GM23338 (cell line): Measurements from ENCODE around the gene SSTR3. TPM values are rescaled to one million over a fixed set of nuclear protein-coding genes. Genes with fewer than 3 reads are reported as not detected.

Experiments used
- ATAC-seq: fragments of 200-7000 bp; cut with Tn5 transposase; 3 replicates; pipeline ENCODE4 v1.9.1; 2020
- DNase-seq: peaks from one replicate; pipeline ENCODE4 v3.0.0-alpha.2; 2015; ENCODE audit warnings: low spot score
- H2AFZ ChIP-seq: fragments of 200-600 bp; sonication (generic); 2 replicates; pipeline ENCODE4 v1.8.0; 2016; ENCODE audit warnings: antibody characterized with exemption, mild to moderate bottlenecking, moderate library complexity
- H3F3A ChIP-seq: fragments of 200-600 bp; sonication (generic); replicated peaks from 2 replicates; pipeline ENCODE4 v1.8.0; 2017; ENCODE audit warnings: antibody characterized with exemption, mixed run types, low read depth
- H3K27ac ChIP-seq: fragments of 200-600 bp; sonication (generic); 2 replicates; pipeline ENCODE4 v1.6.1; 2016; ENCODE audit warnings: low read depth
- H3K27me3 ChIP-seq: fragments of 200-600 bp; sonication (generic); 2 replicates; pipeline ENCODE4 v1.8.0; 2016; ENCODE audit warnings: mild to moderate bottlenecking, mixed run types, moderate library complexity; ENCODE audit not compliant: insufficient read depth
- H3K36me3 ChIP-seq: fragments of 200-600 bp; sonication (generic); 2 replicates; pipeline ENCODE4 v1.8.0; 2016; ENCODE audit warnings: mild to moderate bottlenecking; ENCODE audit not compliant: insufficient read depth
- H3K4me1 ChIP-seq: fragments of 200-600 bp; sonication (generic); 2 replicates; pipeline ENCODE4 v1.8.0; 2016; ENCODE audit warnings: mild to moderate bottlenecking, moderate library complexity; ENCODE audit not compliant: insufficient read depth
- H3K4me2 ChIP-seq: fragments of 200-600 bp; sonication (generic); 2 replicates; pipeline ENCODE4 v1.7.1; 2017; ENCODE audit warnings: mixed run types
- H3K4me3 ChIP-seq: fragments of 200-600 bp; sonication (generic); 2 replicates; pipeline ENCODE4 v1.6.1; 2016; ENCODE audit warnings: mixed run types
- H3K79me2 ChIP-seq: fragments of 200-600 bp; sonication (generic); replicated peaks from 2 replicates; pipeline ENCODE4 v1.8.0; 2017; ENCODE audit warnings: mild to moderate bottlenecking; ENCODE audit not compliant: insufficient read depth
- H3K9me2 ChIP-seq: fragments of 200-600 bp; sonication (generic); 2 replicates; pipeline ENCODE4 v1.8.0; 2017; ENCODE audit not compliant: insufficient read depth
- H4K20me1 ChIP-seq: fragments of 200-600 bp; sonication (generic); replicated peaks from 2 replicates; pipeline ENCODE4 v1.8.0; 2017; ENCODE audit warnings: mild to moderate bottlenecking; ENCODE audit not compliant: insufficient read depth
- H3K27ac Mint-ChIP-seq: 2 replicates; pipeline ENCODE4 v1.8.0; 2020; ENCODE audit warnings: inconsistent platforms, mild to moderate bottlenecking, moderate library complexity, mixed read lengths
- H3K27me3 Mint-ChIP-seq: 3 replicates; pipeline ENCODE4 v1.8.0; 2022; ENCODE audit warnings: low read depth, mild to moderate bottlenecking, moderate library complexity, mixed read lengths, inconsistent platforms; ENCODE audit not compliant: insufficient read depth, poor library complexity
- H3K36me3 Mint-ChIP-seq: 3 replicates; pipeline ENCODE4 v1.8.0; 2021; ENCODE audit warnings: low read depth, mild to moderate bottlenecking, inconsistent platforms, moderate library complexity, mixed read lengths
- H3K4me1 Mint-ChIP-seq: 3 replicates; pipeline ENCODE4 v1.8.0; 2020; ENCODE audit warnings: mild to moderate bottlenecking, inconsistent platforms, mixed read lengths
- H3K4me3 Mint-ChIP-seq: 3 replicates; pipeline ENCODE4 v1.8.0; 2021; ENCODE audit warnings: moderate library complexity, mild to moderate bottlenecking, inconsistent platforms, mixed read lengths
- H3K9me3 Mint-ChIP-seq: 3 replicates; pipeline ENCODE4 v1.8.0; 2020; ENCODE audit warnings: moderate library complexity, mild to moderate bottlenecking, inconsistent platforms, mixed read lengths
- CREB1 ChIP-seq: fragments of 250-450 bp; sonication (Bioruptor Pico); IDR thresholded peaks from 2 replicates; pipeline ENCODE4 v1.5.0; 2020; ENCODE audit warnings: low read depth, mild to moderate bottlenecking, moderate library complexity
- CTCF ChIP-seq, 2 experiments: fragments of 200-600 bp in 1 of 2; sonication (generic) in 1 of 2; conservative IDR thresholded peaks; 2 replicates each; pipeline versions ENCODE4 v1.5.1 to v1.6.1; 2016 to 2017; ENCODE audit warnings: antibody characterized with exemption in 2 of 2, low read depth in 2 of 2, mild to moderate bottlenecking in 2 of 2, moderate library complexity in 1 of 2
- NANOG ChIP-seq: IDR thresholded peaks from 2 replicates; pipeline ENCODE4 v1.6.1; 2016; ENCODE audit warnings: antibody characterized with exemption, borderline replicate concordance
- ZNF331 ChIP-seq: fragments of 250-450 bp; sonication (Bioruptor Pico); IDR thresholded peaks from 2 replicates; pipeline ENCODE4 v1.5.0; 2020; ENCODE audit warnings: low read depth, mild to moderate bottlenecking, moderate library complexity
- polyA plus RNA-seq: library from polyadenylated mRNA; unstranded; fragments of >200 nt; fragmentation: Nextera tagmentation; extraction: Ambion mirVana; gene quantifications from 2 replicates; pipeline ENCODE4 v1.2.1, GENCODE V29; 2016
- total RNA-seq: library from RNA; depleted of rRNA; stranded (reverse); fragments of >200 nt; shearing (Covaris generic); gene quantifications from 2 replicates; pipeline ENCODE4 v1.2.3, GENCODE V29; 2014
- TF ChIP-seq, protein P1 (sequence below): fragments of 250-450 bp; sonication (Bioruptor Pico); IDR thresholded peaks from 2 replicates; pipeline ENCODE4 v1.5.0; 2020; ENCODE audit warnings: mild to moderate bottlenecking, moderate library complexity

SSTR3 gene
- total and polyA plus RNA-seq, 2 experiments from 2014 or later = 0.66 TPM; not detected in 1

- H3K36me3 Mint-ChIP-seq = no peaks in the 10 kb centered on the region
Measured at GRCh38 chr22:37211075-37211865, 1.0 kb downstream of the SSTR3 start.

More at GRCh38 chr22:37211075-37211865, 1.0 kb downstream of the SSTR3 start:
- peak overlapping the region; percentile 94 for H2AFZ ChIP-seq
- no peak for DNase-seq
- H3K4me1 ChIP-seq = peaks cover 11% of the 10 kb centered on the region; the same call in 1 of the 2 replicates
- H3F3A ChIP-seq = no peaks in the 10 kb centered on the region
- Mint-ChIP-seq H3K27me3 (peaks cover 16% of the 10 kb centered on the region), H3K9me3 (no peaks in the 10 kb centered on the region), H3K4me1 (peaks cover 15% of the 10 kb centered on the region), H3K27ac (no peak overlapping the region), H3K4me3 (no peak overlapping the region)
- H3K79me2 ChIP-seq = no peaks in the 10 kb centered on the region
- no peaks in the 10 kb centered on the region for H3K27me3 ChIP-seq
- peak overlapping the region; percentile 41; the same call in 1 of the 2 replicates for H3K4me3 ChIP-seq
- no peaks in the 10 kb centered on the region for H3K36me3 ChIP-seq
- no peaks in the 10 kb centered on the region for H4K20me1 ChIP-seq
- no peak overlapping the region for H3K4me2 ChIP-seq
- no peak for ATAC-seq
- TF ChIP-seq ZNF331 = no peak
- TF ChIP-seq NANOG = no peak
- TF ChIP-seq CREB1 (CRISPR knock-in tag) = no peak
- TF ChIP-seq CTCF (conservative IDR thresholded peaks at IDR 0.05; ENCODE audit: low read depth in 2 of 2) = no peak
- TF ChIP-seq, protein P1, sequence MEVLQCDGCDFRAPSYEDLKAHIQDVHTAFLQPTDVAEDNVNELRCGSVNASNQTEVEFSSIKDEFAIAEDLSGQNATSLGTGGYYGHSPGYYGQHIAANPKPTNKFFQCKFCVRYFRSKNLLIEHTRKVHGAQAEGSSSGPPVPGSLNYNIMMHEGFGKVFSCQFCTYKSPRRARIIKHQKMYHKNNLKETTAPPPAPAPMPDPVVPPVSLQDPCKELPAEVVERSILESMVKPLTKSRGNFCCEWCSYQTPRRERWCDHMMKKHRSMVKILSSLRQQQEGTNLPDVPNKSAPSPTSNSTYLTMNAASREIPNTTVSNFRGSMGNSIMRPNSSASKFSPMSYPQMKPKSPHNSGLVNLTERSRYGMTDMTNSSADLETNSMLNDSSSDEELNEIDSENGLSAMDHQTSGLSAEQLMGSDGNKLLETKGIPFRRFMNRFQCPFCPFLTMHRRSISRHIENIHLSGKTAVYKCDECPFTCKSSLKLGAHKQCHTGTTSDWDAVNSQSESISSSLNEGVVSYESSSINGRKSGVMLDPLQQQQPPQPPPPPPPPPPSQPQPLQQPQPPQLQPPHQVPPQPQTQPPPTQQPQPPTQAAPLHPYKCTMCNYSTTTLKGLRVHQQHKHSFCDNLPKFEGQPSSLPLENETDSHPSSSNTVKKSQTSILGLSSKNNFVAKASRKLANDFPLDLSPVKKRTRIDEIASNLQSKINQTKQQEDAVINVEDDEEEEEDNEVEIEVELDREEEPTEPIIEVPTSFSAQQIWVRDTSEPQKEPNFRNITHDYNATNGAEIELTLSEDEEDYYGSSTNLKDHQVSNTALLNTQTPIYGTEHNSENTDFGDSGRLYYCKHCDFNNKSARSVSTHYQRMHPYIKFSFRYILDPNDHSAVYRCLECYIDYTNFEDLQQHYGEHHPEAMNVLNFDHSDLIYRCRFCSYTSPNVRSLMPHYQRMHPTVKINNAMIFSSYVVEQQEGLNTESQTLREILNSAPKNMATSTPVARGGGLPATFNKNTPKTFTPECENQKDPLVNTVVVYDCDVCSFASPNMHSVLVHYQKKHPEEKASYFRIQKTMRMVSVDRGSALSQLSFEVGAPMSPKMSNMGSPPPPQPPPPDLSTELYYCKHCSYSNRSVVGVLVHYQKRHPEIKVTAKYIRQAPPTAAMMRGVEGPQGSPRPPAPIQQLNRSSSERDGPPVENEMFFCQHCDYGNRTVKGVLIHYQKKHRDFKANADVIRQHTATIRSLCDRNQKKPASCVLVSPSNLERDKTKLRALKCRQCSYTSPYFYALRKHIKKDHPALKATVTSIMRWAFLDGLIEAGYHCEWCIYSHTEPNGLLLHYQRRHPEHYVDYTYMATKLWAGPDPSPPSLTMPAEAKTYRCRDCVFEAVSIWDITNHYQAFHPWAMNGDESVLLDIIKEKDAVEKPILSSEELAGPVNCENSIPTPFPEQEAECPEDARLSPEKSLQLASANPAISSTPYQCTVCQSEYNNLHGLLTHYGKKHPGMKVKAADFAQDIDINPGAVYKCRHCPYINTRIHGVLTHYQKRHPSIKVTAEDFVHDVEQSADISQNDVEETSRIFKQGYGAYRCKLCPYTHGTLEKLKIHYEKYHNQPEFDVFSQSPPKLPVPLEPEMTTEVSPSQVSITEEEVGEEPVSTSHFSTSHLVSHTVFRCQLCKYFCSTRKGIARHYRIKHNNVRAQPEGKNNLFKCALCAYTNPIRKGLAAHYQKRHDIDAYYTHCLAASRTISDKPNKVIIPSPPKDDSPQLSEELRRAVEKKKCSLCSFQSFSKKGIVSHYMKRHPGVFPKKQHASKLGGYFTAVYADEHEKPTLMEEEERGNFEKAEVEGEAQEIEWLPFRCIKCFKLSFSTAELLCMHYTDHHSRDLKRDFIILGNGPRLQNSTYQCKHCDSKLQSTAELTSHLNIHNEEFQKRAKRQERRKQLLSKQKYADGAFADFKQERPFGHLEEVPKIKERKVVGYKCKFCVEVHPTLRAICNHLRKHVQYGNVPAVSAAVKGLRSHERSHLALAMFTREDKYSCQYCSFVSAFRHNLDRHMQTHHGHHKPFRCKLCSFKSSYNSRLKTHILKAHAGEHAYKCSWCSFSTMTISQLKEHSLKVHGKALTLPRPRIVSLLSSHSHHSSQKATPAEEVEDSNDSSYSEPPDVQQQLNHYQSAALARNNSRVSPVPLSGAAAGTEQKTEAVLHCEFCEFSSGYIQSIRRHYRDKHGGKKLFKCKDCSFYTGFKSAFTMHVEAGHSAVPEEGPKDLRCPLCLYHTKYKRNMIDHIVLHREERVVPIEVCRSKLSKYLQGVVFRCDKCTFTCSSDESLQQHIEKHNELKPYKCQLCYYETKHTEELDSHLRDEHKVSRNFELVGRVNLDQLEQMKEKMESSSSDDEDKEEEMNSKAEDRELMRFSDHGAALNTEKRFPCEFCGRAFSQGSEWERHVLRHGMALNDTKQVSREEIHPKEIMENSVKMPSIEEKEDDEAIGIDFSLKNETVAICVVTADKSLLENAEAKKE (CRISPR knock-in tag) = no peak
- no peak overlapping the region for H3K27ac ChIP-seq
- no peaks in the 10 kb centered on the region for H3K9me2 ChIP-seq
